ENCODE measurements around the gene ERP44.

GRCh38 chr9:100014846-100015245 is 84.0 kb downstream of the ERP44 start:
- TF ChIP-seq CTCF (IDR thresholded peaks at IDR 0.05; ENCODE audit: borderline replicate concordance, extremely low read depth, low read length, poor library complexity, severe bottlenecking), result no peak
- no peak for TF ChIP-seq EZH2 (IDR thresholded peaks at IDR 0.05; ENCODE audit: borderline replicate concordance, low read depth, low read length, severe bottlenecking)
